ENCODE measurements around the gene SLC40A1. TPM values are rescaled to one million over a fixed set of nuclear protein-coding genes. Genes with fewer than 3 reads are reported as not detected.
A peak's percentile ranks its signal among the peaks of the same experiment; 100 is the strongest.

Gene SLC40A1
- polyA plus RNA-seq, 1 donor from 2014 or later = 12.6 TPM

DNA sequence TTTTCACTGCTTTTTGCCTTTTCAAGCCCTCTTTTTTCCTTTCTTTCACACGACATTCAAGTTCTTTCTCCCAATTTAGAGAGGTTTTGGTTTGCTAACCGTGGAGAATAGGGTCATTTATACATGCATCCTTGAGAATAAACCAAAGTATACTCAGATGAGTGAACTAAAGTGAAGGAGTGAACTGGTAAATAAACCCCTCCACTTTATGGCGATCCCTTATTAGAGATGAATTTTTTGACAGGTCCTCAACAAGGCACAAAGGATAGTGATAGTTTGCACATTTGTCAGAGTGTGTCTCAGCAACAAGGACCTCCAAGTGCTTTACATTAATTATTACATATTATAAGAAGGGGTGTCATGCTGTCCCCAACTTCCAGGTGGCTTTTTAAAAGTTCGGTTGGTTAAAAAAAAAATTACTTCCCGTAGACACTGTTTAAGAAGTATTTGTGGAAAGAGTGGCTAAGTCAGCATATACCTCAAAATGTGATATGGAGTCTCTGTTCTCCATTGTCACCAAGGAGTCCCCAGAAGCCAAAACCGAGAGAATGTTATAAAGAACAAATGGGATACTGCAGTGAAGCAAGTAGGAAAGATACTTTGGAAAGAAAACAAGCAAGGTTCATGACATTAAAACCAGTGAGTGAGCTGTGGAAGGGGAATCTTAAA, 1.7 kb upstream of the SLC40A1 start:
- Histone ChIP-seq H2AFZ (ENCODE audit: low read depth, low read length) (no peak overlapping the region), H3K4me3 (ENCODE audit: low read length) (peak overlapping the region; percentile 81), H3K4me2 (ENCODE audit: low read length) (no peak overlapping the region), H3K9ac (ENCODE audit: low read length) (no peak overlapping the region), H3K9me3 (ENCODE audit: low read length) (no peaks in the 10 kb centered on the region), H3K27ac (ENCODE audit: low read length) (no peak overlapping the region), H3K27me3 (ENCODE audit: insufficient read depth, low read depth, low read length) (peaks cover 43% of the 10 kb centered on the region), H4K20me1 (ENCODE audit: insufficient read depth) (no peaks in the 10 kb centered on the region), H3F3A (ENCODE audit: insufficient read depth, low read length, poor library complexity, severe bottlenecking) (no peaks in the 10 kb centered on the region), H3K79me2 (replicated peaks; ENCODE audit: insufficient read depth, low read length) (no peaks in the 10 kb centered on the region), H3K36me3 (ENCODE audit: insufficient read depth, low read length) (no peaks in the 10 kb centered on the region), H3K9me2 (ENCODE audit: insufficient read depth, low read length) (no peaks in the 10 kb centered on the region)
- TF ChIP-seq RAD21 (conservative IDR thresholded peaks at IDR 0.05) = no peak
- TF ChIP-seq, protein P1, sequence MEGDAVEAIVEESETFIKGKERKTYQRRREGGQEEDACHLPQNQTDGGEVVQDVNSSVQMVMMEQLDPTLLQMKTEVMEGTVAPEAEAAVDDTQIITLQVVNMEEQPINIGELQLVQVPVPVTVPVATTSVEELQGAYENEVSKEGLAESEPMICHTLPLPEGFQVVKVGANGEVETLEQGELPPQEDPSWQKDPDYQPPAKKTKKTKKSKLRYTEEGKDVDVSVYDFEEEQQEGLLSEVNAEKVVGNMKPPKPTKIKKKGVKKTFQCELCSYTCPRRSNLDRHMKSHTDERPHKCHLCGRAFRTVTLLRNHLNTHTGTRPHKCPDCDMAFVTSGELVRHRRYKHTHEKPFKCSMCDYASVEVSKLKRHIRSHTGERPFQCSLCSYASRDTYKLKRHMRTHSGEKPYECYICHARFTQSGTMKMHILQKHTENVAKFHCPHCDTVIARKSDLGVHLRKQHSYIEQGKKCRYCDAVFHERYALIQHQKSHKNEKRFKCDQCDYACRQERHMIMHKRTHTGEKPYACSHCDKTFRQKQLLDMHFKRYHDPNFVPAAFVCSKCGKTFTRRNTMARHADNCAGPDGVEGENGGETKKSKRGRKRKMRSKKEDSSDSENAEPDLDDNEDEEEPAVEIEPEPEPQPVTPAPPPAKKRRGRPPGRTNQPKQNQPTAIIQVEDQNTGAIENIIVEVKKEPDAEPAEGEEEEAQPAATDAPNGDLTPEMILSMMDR (IDR thresholded peaks at IDR 0.05; ENCODE audit: poor library complexity, severe bottlenecking) = no peak
- TF ChIP-seq SMC3 (conservative IDR thresholded peaks at IDR 0.05; ENCODE audit: poor library complexity) = no peak
- TF ChIP-seq, protein P2, sequence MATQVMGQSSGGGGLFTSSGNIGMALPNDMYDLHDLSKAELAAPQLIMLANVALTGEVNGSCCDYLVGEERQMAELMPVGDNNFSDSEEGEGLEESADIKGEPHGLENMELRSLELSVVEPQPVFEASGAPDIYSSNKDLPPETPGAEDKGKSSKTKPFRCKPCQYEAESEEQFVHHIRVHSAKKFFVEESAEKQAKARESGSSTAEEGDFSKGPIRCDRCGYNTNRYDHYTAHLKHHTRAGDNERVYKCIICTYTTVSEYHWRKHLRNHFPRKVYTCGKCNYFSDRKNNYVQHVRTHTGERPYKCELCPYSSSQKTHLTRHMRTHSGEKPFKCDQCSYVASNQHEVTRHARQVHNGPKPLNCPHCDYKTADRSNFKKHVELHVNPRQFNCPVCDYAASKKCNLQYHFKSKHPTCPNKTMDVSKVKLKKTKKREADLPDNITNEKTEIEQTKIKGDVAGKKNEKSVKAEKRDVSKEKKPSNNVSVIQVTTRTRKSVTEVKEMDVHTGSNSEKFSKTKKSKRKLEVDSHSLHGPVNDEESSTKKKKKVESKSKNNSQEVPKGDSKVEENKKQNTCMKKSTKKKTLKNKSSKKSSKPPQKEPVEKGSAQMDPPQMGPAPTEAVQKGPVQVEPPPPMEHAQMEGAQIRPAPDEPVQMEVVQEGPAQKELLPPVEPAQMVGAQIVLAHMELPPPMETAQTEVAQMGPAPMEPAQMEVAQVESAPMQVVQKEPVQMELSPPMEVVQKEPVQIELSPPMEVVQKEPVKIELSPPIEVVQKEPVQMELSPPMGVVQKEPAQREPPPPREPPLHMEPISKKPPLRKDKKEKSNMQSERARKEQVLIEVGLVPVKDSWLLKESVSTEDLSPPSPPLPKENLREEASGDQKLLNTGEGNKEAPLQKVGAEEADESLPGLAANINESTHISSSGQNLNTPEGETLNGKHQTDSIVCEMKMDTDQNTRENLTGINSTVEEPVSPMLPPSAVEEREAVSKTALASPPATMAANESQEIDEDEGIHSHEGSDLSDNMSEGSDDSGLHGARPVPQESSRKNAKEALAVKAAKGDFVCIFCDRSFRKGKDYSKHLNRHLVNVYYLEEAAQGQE (IDR thresholded peaks at IDR 0.05; ENCODE audit: borderline replicate concordance) = no peak
- TF ChIP-seq EZH2 (IDR thresholded peaks at IDR 0.05; ENCODE audit: borderline replicate concordance, insufficient read depth, low read length, poor library complexity, severe bottlenecking) = no peak
- no peak for TF ChIP-seq POLR2AphosphoS5 (IDR thresholded peaks at IDR 0.05)
- TF ChIP-seq TAF1 (IDR thresholded peaks at IDR 0.05; ENCODE audit: low read depth) = no peak
- TF ChIP-seq MXI1 (conservative IDR thresholded peaks at IDR 0.05; ENCODE audit: poor library complexity, severe bottlenecking) = no peak
- no peak for TF ChIP-seq EP300 (conservative IDR thresholded peaks at IDR 0.05; ENCODE audit: poor library complexity, severe bottlenecking)

GRCh38 chr2:189581354-189582139, 961 bp upstream of the SLC40A1 start:
- no peaks in the 10 kb centered on the region for H3K9me3 ChIP-seq (ENCODE audit: low read length)
- H3K27ac ChIP-seq (ENCODE audit: low read length) = peak overlapping the region; percentile 51
- no peaks in the 10 kb centered on the region for H3K9me2 ChIP-seq (ENCODE audit: insufficient read depth, low read length)
- peaks cover 43% of the 10 kb centered on the region for H3K27me3 ChIP-seq (ENCODE audit: insufficient read depth, low read depth, low read length)
- H3F3A ChIP-seq (ENCODE audit: insufficient read depth, low read length, poor library complexity, severe bottlenecking) = no peaks in the 10 kb centered on the region
- peak overlapping the region; percentile 81 for H3K4me3 ChIP-seq (ENCODE audit: low read length)
- no peaks in the 10 kb centered on the region for H3K36me3 ChIP-seq (ENCODE audit: insufficient read depth, low read length)
- H4K20me1 ChIP-seq (ENCODE audit: insufficient read depth) = no peaks in the 10 kb centered on the region
- no peaks in the 10 kb centered on the region for H3K79me2 ChIP-seq (replicated peaks; ENCODE audit: insufficient read depth, low read length)
- TF ChIP-seq, protein P2 (IDR thresholded peaks at IDR 0.05; ENCODE audit: borderline replicate concordance) = peak; percentile 25
- TF ChIP-seq, protein P1 (IDR thresholded peaks at IDR 0.05; ENCODE audit: poor library complexity, severe bottlenecking) = no peak
- H3K9ac ChIP-seq (ENCODE audit: low read length) = peak overlapping the region; percentile 71
- H2AFZ ChIP-seq (ENCODE audit: low read depth, low read length) = peak overlapping the region; percentile 74
- peak overlapping the region; percentile 58 for H3K4me2 ChIP-seq (ENCODE audit: low read length)

Data from neural cell (in vitro differentiated cells).